Progenitor cell of endocrine pancreas (in vitro differentiated cells): ENCODE data around the gene TSKU. TPM values are rescaled to one million over a fixed set of nuclear protein-coding genes. Genes with fewer than 3 reads are reported as not detected.

Experiments
- DNase-seq: peaks from one replicate; pipeline ENCODE4 v3.0.0; 2021; ENCODE audit warnings: low spot score; ENCODE audit not compliant: unreplicated experiment
- H3K27ac Mint-ChIP-seq: 2 replicates; pipeline ENCODE4 v1.8.0; 2021; ENCODE audit warnings: mild to moderate bottlenecking, moderate library complexity, mixed read lengths
- H3K27me3 Mint-ChIP-seq: 2 replicates; pipeline ENCODE4 v1.8.0; 2021; ENCODE audit warnings: mixed read lengths
- H3K36me3 Mint-ChIP-seq: 2 replicates; pipeline ENCODE4 v1.8.0; 2022; ENCODE audit warnings: mixed read lengths; ENCODE audit not compliant: insufficient read depth
- H3K4me1 Mint-ChIP-seq: 2 replicates; pipeline ENCODE4 v1.8.0; 2021; ENCODE audit warnings: low read depth, mixed read lengths
- H3K4me3 Mint-ChIP-seq: 2 replicates; pipeline ENCODE4 v1.8.0; 2021; ENCODE audit warnings: low read depth, mild to moderate bottlenecking, moderate library complexity, mixed read lengths
- H3K9me3 Mint-ChIP-seq: 2 replicates; pipeline ENCODE4 v1.8.0; 2021; ENCODE audit warnings: low read depth, mixed read lengths
- total RNA-seq: library from RNA; stranded (reverse); gene quantifications from 2 replicates; pipeline ENCODE4 v1.2.1, GENCODE V29; 2021
- TF ChIP-seq, protein P1 (sequence below): fragments of 200-600 bp; sonication (generic); IDR thresholded peaks from one replicate; pipeline ENCODE4 v1.5.0; 2021; ENCODE audit warnings: antibody characterized with exemption, mild to moderate bottlenecking; ENCODE audit not compliant: unreplicated experiment

TSKU gene
- total RNA-seq, 1 donor from 2014 or later, result 29.8 TPM

DNA sequence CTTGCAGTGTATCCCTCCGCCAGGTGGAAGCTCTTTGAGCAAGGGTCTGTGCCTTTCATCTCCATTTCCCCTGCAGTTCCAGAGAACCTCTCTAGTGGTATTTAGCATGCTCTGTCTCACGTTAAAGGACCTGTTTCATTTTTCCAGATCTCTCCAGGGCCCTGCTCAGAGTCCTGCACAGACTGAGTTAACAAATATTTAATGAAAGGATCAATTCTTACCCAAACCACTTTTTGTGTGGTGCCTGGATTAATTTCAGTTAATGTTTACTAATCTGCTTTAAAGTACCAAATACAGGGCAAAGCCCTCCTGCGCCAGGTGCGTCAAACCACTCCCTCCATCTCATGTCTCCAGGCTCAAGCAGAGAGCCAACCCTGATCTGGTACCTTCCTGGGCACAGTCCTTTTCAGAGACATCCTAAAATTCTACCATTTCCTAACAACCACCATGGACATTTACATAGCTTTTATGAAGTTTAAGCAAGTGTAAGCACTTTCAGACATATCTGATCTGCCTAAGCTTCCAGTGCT lies 58.8 kb downstream of the TSKU start:
- Mint-ChIP-seq H3K36me3 (no peaks in the 10 kb centered on the region), H3K4me3 (no peak overlapping the region), H3K27ac (no peak overlapping the region), H3K4me1 (peaks cover 11% of the 10 kb centered on the region), H3K9me3 (no peaks in the 10 kb centered on the region), H3K27me3 (peaks cover 8% of the 10 kb centered on the region)
- TF ChIP-seq, protein P1, sequence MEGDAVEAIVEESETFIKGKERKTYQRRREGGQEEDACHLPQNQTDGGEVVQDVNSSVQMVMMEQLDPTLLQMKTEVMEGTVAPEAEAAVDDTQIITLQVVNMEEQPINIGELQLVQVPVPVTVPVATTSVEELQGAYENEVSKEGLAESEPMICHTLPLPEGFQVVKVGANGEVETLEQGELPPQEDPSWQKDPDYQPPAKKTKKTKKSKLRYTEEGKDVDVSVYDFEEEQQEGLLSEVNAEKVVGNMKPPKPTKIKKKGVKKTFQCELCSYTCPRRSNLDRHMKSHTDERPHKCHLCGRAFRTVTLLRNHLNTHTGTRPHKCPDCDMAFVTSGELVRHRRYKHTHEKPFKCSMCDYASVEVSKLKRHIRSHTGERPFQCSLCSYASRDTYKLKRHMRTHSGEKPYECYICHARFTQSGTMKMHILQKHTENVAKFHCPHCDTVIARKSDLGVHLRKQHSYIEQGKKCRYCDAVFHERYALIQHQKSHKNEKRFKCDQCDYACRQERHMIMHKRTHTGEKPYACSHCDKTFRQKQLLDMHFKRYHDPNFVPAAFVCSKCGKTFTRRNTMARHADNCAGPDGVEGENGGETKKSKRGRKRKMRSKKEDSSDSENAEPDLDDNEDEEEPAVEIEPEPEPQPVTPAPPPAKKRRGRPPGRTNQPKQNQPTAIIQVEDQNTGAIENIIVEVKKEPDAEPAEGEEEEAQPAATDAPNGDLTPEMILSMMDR, result no peak
- no peak for DNase-seq

DNA sequence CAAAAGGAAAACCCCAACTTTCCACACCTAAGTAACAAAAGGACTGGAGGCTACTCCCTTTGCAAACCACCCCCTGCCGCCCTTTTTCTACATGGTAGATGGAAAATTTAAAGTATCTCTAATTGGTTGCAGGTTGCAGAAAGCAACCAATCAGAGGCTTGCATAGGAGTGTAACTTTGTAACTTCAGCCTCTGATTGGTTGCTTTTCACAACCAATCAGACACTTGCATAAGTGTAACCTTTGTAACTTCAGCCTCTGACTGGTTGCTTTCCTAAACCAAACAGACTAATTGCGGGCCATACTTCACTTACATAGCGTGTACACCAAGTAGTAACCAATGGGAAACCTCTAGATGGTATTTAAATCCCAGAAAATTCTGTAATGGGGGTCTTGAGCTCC lies 60.8 kb downstream of the TSKU start:
- H3K27ac Mint-ChIP-seq, result no peak overlapping the region
- TF ChIP-seq, protein P1, result no peak
- no peak for DNase-seq
- no peaks in the 10 kb centered on the region for H3K36me3 Mint-ChIP-seq
- peaks cover 8% of the 10 kb centered on the region for H3K4me1 Mint-ChIP-seq
- H3K4me3 Mint-ChIP-seq, result no peak overlapping the region
- H3K9me3 Mint-ChIP-seq, result no peaks in the 10 kb centered on the region
- peaks cover 14% of the 10 kb centered on the region for H3K27me3 Mint-ChIP-seq

GRCh38 chr11:76844511-76844910 lies 61.4 kb downstream of the TSKU start:
- H3K4me1 Mint-ChIP-seq, result peaks cover 4% of the 10 kb centered on the region
- DNase-seq, result no peak
- H3K36me3 Mint-ChIP-seq, result no peaks in the 10 kb centered on the region
- peaks cover 14% of the 10 kb centered on the region for H3K27me3 Mint-ChIP-seq
- H3K9me3 Mint-ChIP-seq, result no peaks in the 10 kb centered on the region
- no peak overlapping the region for H3K4me3 Mint-ChIP-seq
- TF ChIP-seq, protein P1, result no peak
- H3K27ac Mint-ChIP-seq, result no peak overlapping the region

DNA sequence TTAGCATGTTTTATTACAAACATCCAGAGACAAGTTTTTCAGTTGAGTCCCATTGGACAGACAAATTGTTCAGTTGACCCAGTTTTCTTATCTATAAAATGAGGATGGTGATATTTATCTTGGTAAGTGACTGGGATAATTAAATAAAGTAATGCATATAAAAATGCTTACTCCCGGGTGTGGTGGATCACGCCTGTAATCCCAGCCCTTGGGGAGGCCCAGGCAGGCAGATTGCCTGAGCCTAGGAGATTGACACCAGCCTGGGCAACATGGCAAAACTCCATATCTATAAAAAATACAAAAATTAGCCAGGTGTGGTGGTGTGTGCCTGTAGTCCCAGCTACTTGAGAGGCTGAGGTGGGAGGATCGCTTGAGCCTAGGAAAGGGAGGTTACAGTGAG lies 61.9 kb downstream of the TSKU start:
- TF ChIP-seq, protein P1, result no peak
- H3K27me3 Mint-ChIP-seq, result peaks cover 11% of the 10 kb centered on the region
- H3K4me3 Mint-ChIP-seq, result no peak overlapping the region
- no peak for DNase-seq
- H3K36me3 Mint-ChIP-seq, result no peaks in the 10 kb centered on the region
- peaks cover 4% of the 10 kb centered on the region for H3K4me1 Mint-ChIP-seq
- no peak overlapping the region for H3K27ac Mint-ChIP-seq
- H3K9me3 Mint-ChIP-seq, result no peaks in the 10 kb centered on the region

GRCh38 chr11:76846441-76846840 lies 63.3 kb downstream of the TSKU start:
- Mint-ChIP-seq H3K27me3 (peaks cover 10% of the 10 kb centered on the region), H3K4me1 (peaks cover 4% of the 10 kb centered on the region)

More at GRCh38 chr11:76846441-76846840, 63.3 kb downstream of the TSKU start:
- H3K9me3 Mint-ChIP-seq, result no peaks in the 10 kb centered on the region
- TF ChIP-seq, protein P1, result no peak
- DNase-seq, result no peak
- H3K27ac Mint-ChIP-seq, result no peak overlapping the region
- no peaks in the 10 kb centered on the region for H3K36me3 Mint-ChIP-seq
- H3K4me3 Mint-ChIP-seq, result no peak overlapping the region

Other genes starting within 250 kb of the TSKU start
- 0.14 and 0.27 TPM in 2 replicates for gene LRRC32, start 112.6 kb upstream of the TSKU start, total RNA-seq
- 14.7 and 22.3 TPM in 2 replicates for gene ACER3, start 77.6 kb downstream of the TSKU start, total RNA-seq